ENCODE results near the gene COL23A1.

COL23A1 gene

GRCh38 chr5:178590141-178590923 lies at the start of gene COL23A1:
COL23A1 (minus strand) TSS chr5:178590393.
- peak; percentile 76 for DNase-seq (ENCODE audit: low spot score)
- peak within 1 kb of the TSS; percentile 78 for H3K4me3 ChIP-seq
- TF ChIP-seq CTCF (IDR thresholded peaks at IDR 0.05), result peak; percentile 66
- H3K27ac ChIP-seq, result peak within 1 kb of the TSS; percentile 8 to 52

- Histone ChIP-seq H3K27ac (no peak overlapping the region), H3K4me3 (no peak overlapping the region)
- no peak for TF ChIP-seq CTCF (IDR thresholded peaks at IDR 0.05)
- no peak for DNase-seq (ENCODE audit: low spot score)
Measured at GRCh38 chr5:178637356-178638074, 47.3 kb upstream of the COL23A1 start.

GRCh38 chr5:178632285-178632684 lies 42.1 kb upstream of the COL23A1 start:
- no peak for TF ChIP-seq CTCF (IDR thresholded peaks at IDR 0.05)
- Histone ChIP-seq H3K27ac (no peak overlapping the region), H3K4me3 (no peak overlapping the region)
- DNase-seq (ENCODE audit: low spot score), result no peak

GRCh38 chr5:178630951-178631350 lies 40.8 kb upstream of the COL23A1 start:
- Histone ChIP-seq H3K27ac (no peak overlapping the region), H3K4me3 (no peak overlapping the region)
- DNase-seq (ENCODE audit: low spot score), result no peak
- no peak for TF ChIP-seq CTCF (IDR thresholded peaks at IDR 0.05)

GRCh38 chr5:178630475-178630930 lies 40.3 kb upstream of the COL23A1 start:
- H3K4me3 ChIP-seq, result no peak overlapping the region
- DNase-seq (ENCODE audit: low spot score), result no peak
- no peak for TF ChIP-seq CTCF (IDR thresholded peaks at IDR 0.05)
- no peak overlapping the region for H3K27ac ChIP-seq

- DNase-seq (ENCODE audit: low spot score), result no peak
- Histone ChIP-seq H3K4me3 (peak overlapping the region; percentile 90), H3K27ac (peak overlapping the region; percentile 88 to 97)
- TF ChIP-seq CTCF (IDR thresholded peaks at IDR 0.05), result no peak
Measured at GRCh38 chr5:178627259-178627598, 37.0 kb upstream of the COL23A1 start.
